ENCODE results near the gene ST6GALNAC5.

DNA sequence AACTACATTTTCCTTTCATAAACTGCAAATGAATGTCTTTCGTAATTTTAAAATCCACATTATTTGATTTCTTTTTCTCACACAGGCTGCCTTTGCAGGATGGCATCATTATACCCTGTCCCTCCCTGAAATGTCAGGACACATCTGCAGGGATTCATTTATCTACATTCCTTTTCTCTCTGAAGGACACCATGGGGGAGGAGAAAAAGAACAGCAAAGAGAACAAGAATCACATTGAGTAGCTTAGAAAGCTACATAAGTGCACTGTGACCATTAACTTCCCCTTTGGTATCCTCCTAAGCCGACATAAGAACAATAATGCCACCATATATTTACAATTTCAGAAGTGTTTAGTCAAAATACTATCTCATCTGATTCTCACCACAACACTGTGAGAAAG, 222.5 kb downstream of the ST6GALNAC5 start:
- TF ChIP-seq TAF1 (IDR thresholded peaks at IDR 0.05; ENCODE audit: low read depth, low read length) (no peak), POLR2A (IDR thresholded peaks at IDR 0.05; ENCODE audit: low read depth, low read length) (no peak), POLR2AphosphoS5 (IDR thresholded peaks at IDR 0.05; ENCODE audit: low read depth, low read length) (no peak), PAX5 (IDR thresholded peaks at IDR 0.05; ENCODE audit: insufficient read depth, low read length, severe bottlenecking) (no peak)
